Measurements from ENCODE around the gene BLOC1S5.
"Not testable (repeated sequence)": the region's sequence is repeated elsewhere in the genome, so short reads cannot be mapped to it uniquely, and the experiment has no call there.

The BLOC1S5 gene

GRCh38 chr6:8034107-8034506 is 30.1 kb downstream of the BLOC1S5 start:
- not testable (repeated sequence) for DNase-seq

DNA sequence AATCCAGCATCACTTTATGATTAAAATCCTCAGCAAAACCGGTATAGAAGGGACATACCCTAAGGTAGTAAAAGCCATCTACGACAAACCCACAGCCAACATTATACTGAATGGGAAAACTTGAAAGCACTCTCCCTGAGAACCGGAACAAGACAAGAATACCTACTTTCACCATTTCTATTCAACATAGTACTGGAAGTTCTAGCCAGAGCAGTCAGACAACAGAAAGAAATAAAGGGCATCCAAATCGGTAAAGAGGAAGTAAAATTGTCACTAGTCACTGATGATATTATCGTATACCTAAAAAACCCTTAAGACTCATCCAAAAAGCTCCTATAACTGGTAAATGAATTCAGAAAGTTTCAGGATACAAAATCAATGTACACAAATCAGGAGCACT is 33.3 kb downstream of the BLOC1S5 start:
- DNase-seq: no peak

DNA sequence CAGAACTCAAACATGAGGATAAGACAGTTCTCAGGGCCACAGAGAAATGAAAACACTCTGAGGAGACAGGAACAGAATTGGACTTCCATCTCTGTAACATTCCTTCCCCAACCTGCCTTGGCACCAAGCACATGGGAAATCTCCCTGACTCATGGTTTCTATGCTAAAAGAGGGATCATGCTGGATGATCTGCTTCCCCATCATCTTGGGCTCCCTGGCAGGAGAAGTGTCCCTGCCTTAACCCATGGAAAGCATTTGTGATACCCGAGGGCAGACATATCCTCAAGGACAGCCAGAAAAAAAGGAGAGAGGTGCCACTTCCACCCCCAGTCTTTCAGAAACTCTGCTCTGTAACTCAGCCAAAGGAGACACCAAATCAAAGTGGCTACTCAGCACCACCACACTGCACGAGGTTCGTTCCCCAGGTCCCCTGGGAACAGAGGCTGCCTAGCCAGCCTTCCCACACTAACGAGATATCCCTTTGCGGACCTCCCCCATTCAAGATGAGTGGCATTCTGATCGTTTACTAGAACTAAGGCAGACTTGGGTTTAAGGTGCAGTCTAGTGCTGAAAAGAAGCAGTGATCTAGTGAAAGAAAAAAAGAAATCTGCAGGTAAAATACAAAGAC is 34.8 kb downstream of the BLOC1S5 start:
- DNase-seq: no peak

DNA sequence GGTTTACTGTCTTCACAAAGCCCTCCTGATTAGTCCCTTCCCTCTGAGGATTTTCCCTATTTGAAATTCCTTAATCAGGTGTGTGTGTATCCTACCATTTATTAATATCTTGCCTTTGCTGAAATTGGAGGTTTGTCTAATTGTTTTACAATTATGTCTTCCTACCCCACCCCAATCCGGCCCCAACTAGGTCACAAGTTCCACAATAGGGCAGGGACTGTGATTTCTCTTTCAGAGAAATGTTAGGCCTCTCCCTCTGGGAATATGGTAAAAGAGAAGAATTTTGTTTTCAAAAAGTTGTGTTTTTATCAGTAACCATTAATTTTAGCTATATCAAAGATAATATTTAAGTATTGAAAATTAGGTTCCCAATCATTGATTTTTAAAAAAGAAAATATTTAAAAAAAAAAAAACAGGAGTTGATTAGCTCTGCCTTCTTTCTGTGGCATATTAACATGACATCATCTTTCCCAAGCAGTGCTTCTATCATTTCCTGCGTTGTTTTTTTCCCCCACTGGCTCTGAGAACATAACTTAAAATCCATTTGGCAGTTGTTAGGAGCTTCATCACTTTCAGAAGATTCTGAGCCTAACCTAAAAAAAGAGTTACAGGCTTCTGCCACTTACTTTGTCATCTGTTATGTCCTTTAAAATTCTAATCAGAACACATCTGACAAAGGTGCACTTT is 36.1 kb downstream of the BLOC1S5 start:
- no peak for DNase-seq

GRCh38 chr6:8026800-8027199 is 37.4 kb downstream of the BLOC1S5 start:
- DNase-seq: no peak

- DNase-seq: no peak
Observed at GRCh38 chr6:8025191-8025590, 39.0 kb downstream of the BLOC1S5 start.

GRCh38 chr6:8023638-8024037 is 40.6 kb downstream of the BLOC1S5 start:
- DNase-seq: no peak

DNA sequence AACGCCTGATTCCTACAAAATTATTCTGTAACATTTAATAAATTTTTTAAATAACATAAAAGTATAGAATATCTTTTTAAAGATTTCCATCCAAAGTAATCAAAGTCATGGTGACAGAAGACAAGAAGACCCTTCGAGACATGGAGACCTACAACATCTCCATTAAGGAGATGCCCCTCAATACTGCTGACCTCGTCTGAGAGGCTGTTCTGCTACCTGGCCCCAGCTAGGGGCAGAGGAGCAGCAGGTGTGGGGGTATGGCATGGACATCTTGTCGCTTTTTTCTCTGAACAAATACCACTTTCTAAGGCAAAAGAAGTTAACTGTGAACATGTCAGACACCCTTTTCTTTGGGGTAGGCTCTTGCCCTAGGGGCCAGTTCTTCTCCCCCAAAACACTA is 44.1 kb downstream of the BLOC1S5 start:
- DNase-seq: no peak

DNA sequence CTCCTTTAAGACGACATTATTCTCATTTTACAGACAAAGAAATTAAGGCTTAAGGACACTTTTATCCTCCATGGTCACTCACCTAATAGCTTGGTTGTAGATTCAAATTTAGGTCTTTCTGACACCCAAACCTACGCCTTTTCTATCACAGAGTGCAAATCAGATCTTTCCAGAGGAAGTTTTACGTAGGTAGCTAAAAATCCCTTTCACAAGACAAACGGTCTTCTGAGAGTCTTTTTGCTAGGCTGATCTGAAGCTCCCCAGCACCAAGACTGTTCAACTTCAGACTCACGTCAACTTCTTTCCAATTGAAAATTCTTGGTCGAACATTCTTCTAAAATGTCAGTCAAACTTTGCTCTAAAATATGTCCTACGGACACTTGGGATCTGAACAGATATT is 46.5 kb downstream of the BLOC1S5 start:
- DNase-seq: no peak

GRCh38 chr6:8017276-8017701 is 46.9 kb downstream of the BLOC1S5 start:
- DNase-seq: no peak

- no peak for DNase-seq
Observed at GRCh38 chr6:8014947-8015346, 49.2 kb downstream of the BLOC1S5 start.

- DNase-seq: no peak
Observed at GRCh38 chr6:8013763-8014162, 50.4 kb downstream of the BLOC1S5 start.

DNA sequence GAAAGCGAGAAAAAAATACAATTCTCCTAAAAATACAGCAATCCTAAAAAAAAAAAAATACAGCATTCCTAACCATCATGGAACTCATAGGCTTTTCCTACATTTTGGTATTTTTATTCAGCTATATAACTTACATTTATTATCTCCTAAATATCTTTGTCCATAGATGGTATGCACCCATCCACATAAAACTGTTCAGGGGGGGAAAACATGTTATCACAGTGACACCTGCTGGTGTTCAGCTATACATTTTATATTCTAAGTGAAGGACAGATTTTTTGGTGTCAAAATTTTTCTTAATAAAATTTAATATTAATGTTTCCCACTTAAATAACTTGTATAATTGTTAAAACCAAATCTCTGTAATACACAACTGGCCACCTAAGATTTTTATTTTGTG is 58.0 kb downstream of the BLOC1S5 start:
- DNase-seq: no peak

- no peak for DNase-seq
Observed at GRCh38 chr6:8005136-8005535, 59.1 kb downstream of the BLOC1S5 start.

DNA sequence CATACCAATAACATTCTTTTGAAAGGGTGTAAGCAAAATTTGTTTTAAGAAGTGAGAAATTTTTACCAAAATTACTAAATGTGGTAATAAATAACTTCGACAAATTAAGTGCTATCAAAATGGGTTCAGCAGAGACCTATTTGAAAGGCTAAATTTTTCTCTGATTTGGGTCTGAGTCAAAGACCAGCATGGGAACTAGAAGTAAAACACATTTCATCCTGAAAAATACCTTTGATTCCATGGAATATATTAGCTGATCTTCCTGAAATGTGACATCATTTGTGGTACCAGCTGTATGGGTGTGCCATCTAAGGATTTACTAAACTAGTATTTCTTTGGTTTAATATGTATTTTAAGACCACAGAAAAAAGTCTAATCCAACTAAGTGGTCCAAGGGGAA is 63.6 kb downstream of the BLOC1S5 start:
- DNase-seq: no peak

- no peak for DNase-seq
Observed at GRCh38 chr6:8000188-8000596, 64.0 kb downstream of the BLOC1S5 start.

DNA sequence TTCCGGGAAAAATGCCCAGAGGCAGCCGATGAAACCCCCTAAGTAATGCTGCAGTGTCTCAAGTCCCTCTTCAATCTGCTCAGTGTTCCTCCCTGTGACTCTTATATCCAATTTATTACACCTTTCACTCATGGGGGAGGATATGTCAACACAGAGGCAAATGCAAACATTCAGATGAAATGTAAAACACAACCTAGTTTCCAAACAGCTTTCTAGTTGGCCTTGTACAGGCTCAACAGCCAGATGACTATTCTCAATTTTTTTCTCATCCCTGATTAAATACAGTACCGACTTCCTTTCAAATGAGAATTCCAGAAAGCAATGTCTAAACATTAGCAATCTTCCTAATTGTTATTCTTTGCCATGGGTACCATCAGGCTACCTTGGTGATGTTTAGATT is 65.0 kb downstream of the BLOC1S5 start:
- no peak for DNase-seq

- no peak for DNase-seq
Observed at GRCh38 chr6:7998103-7998725, 66.0 kb downstream of the BLOC1S5 start.

- no peak for DNase-seq
Observed at GRCh38 chr6:7997286-7997685, 66.9 kb downstream of the BLOC1S5 start.

- DNase-seq: no peak
Observed at GRCh38 chr6:7996538-7997111, 67.6 kb downstream of the BLOC1S5 start.

GRCh38 chr6:7993952-7994351 is 70.2 kb downstream of the BLOC1S5 start:
- DNase-seq: no peak

GRCh38 chr6:7993399-7993798 is 70.8 kb downstream of the BLOC1S5 start:
- DNase-seq: no peak

GRCh38 chr6:7992002-7992815 is 72.0 kb downstream of the BLOC1S5 start:
- DNase-seq: no peak

Data from activated CD4-positive, alpha-beta T cell treated with anti-CD3 and anti-CD28 coated beads, Interleukin-2, amount 50 U/mL, for 4 hours (primary cell).